Activated CD4-positive, alpha-beta T cell treated with anti-CD3 and anti-CD28 coated beads for 36 hours (primary cell): ENCODE results near the gene UTP14C. TPM values are rescaled to one million over a fixed set of nuclear protein-coding genes. Genes with fewer than 3 reads are reported as not detected.
"Not testable (repeated sequence)": the region's sequence is repeated elsewhere in the genome, so short reads cannot be mapped to it uniquely, and the experiment has no call there.

Experiments
- ATAC-seq: fragments of 200-7000 bp; cut with Tn5 transposase; one replicate; pipeline ENCODE4 v1.10.0; 2021; ENCODE audit warnings: mild to moderate bottlenecking, moderate library complexity
- CTCF ChIA-PET: fragments of 350-600 bp; sonication (Branson Sonifier 250); formaldehyde crosslinking; loops from one replicate; lab custom pipeline; 2021; ENCODE audit warnings: antibody characterized with exemption; lab: Charles Lee
- POLR2A ChIA-PET: fragments of 350-600 bp; sonication (Branson Sonifier 250); formaldehyde crosslinking; loops from one replicate; lab custom pipeline; 2021; ENCODE audit warnings: antibody characterized with exemption, inconsistent platforms; lab: Charles Lee
- DNase-seq: peaks from one replicate; pipeline ENCODE4 v3.0.0-alpha.2; 2020
- H3K27ac Mint-ChIP-seq: one replicate; pipeline ENCODE4 v1.8.0; 2021; ENCODE audit warnings: mixed read lengths
- H3K27me3 Mint-ChIP-seq: one replicate; pipeline ENCODE4 v1.8.0; 2021; ENCODE audit warnings: mixed read lengths
- H3K36me3 Mint-ChIP-seq: one replicate; pipeline ENCODE4 v1.8.0; 2021; ENCODE audit warnings: low read depth, mixed read lengths
- H3K4me1 Mint-ChIP-seq: one replicate; pipeline ENCODE4 v1.8.0; 2021; ENCODE audit warnings: mixed read lengths
- H3K4me3 Mint-ChIP-seq: one replicate; pipeline ENCODE4 v1.8.0; 2021; ENCODE audit warnings: mild to moderate bottlenecking, moderate library complexity, mixed read lengths
- H3K9me3 Mint-ChIP-seq: one replicate; pipeline ENCODE4 v1.8.0; 2021; ENCODE audit warnings: low read depth, mixed read lengths
- intact Hi-C, 2 experiments: fragments of 100-400 bp; cut with DNase I in 1 of 2; cut with micrococcal nuclease in 1 of 2; formaldehyde crosslinking; loops; one replicate each; pipeline versions ENCODE4 v1.14.2 to v1.15.1; 2022 to 2024; cut with DNase I, micrococcal nuclease
- total RNA-seq, 2 experiments: library from RNA; stranded (reverse); gene quantifications; one replicate each; pipeline ENCODE4 v1.2.3, GENCODE V29; 2021

UTP14C gene
- total RNA-seq, 2 experiments from 2014 or later, result 6.1 to 7.6 TPM

GRCh38 chr13:52022356-52022755 lies 2.1 kb upstream of the UTP14C start:
- Mint-ChIP-seq H3K27ac (no peak overlapping the region), H3K4me1 (peaks cover 18% of the 10 kb centered on the region), H3K9me3 (peaks cover 8% of the 10 kb centered on the region), H3K27me3 (no peaks in the 10 kb centered on the region), H3K36me3 (peaks cover 68% of the 10 kb centered on the region), H3K4me3 (no peak overlapping the region)
- ATAC-seq (no peak), DNase-seq (no peak)
- ChIA-PET POLR2A (no interaction called here), CTCF (no interaction called here)
- intact Hi-C loops, result no loop called here

GRCh38 chr13:52025475-52026245 lies 1.2 kb downstream of the UTP14C start:
- peak overlapping the region; percentile 11 for H3K27ac Mint-ChIP-seq
- H3K9me3 Mint-ChIP-seq, result peaks cover 12% of the 10 kb centered on the region
- no peak overlapping the region for H3K4me3 Mint-ChIP-seq
- DNase-seq (no peak), ATAC-seq (no peak)
- ChIA-PET POLR2A (no interaction called here), CTCF (interaction anchor here (0.6 kb wide), 1 partner anchor 204 kb away, joined by 3 read pairs; no protein-coding TSS in a partner anchor)
- intact Hi-C loops, result no loop called here
- H3K4me1 Mint-ChIP-seq, result peaks cover 15% of the 10 kb centered on the region
- peaks cover 80% of the 10 kb centered on the region for H3K36me3 Mint-ChIP-seq
- no peaks in the 10 kb centered on the region for H3K27me3 Mint-ChIP-seq

GRCh38 chr13:52026246-52026626 lies 1.7 kb downstream of the UTP14C start:
- Mint-ChIP-seq H3K4me3 (no peak overlapping the region), H3K9me3 (peaks cover 14% of the 10 kb centered on the region), H3K4me1 (peaks cover 15% of the 10 kb centered on the region), H3K27ac (peak overlapping the region; percentile 11), H3K36me3 (peaks cover 78% of the 10 kb centered on the region), H3K27me3 (no peaks in the 10 kb centered on the region)
- intact Hi-C loops, result no loop called here
- no peak for ATAC-seq
- DNase-seq, result no peak
- ChIA-PET CTCF (interaction anchor here (0.6 kb wide), 1 partner anchor 204 kb away, joined by 3 read pairs; no protein-coding TSS in a partner anchor), POLR2A (no interaction called here)

- no peak for DNase-seq
- ChIA-PET POLR2A (no interaction called here), CTCF (no interaction called here)
- Mint-ChIP-seq H3K9me3 (peaks cover 14% of the 10 kb centered on the region), H3K27me3 (no peaks in the 10 kb centered on the region), H3K36me3 (peaks cover 67% of the 10 kb centered on the region), H3K4me1 (peaks cover 15% of the 10 kb centered on the region), H3K27ac (no peak overlapping the region), H3K4me3 (no peak overlapping the region)
- ATAC-seq, result no peak
- intact Hi-C loops, result no loop called here
These were observed 3.3 kb downstream of the UTP14C start for GRCh38 chr13:52027832-52028231.

- H3K27ac Mint-ChIP-seq, result no peak overlapping the region
- intact Hi-C loops, result no loop called here
- CTCF ChIA-PET, result interaction anchor here (0.5 kb wide), 1 partner anchor 54 kb away, joined by 3 read pairs; no protein-coding TSS in a partner anchor
- peaks cover 57% of the 10 kb centered on the region for H3K36me3 Mint-ChIP-seq
- DNase-seq (no peak), ATAC-seq (no peak)
- H3K4me3 Mint-ChIP-seq, result no peak overlapping the region
- no peaks in the 10 kb centered on the region for H3K27me3 Mint-ChIP-seq
- H3K4me1 Mint-ChIP-seq, result peaks cover 15% of the 10 kb centered on the region
- POLR2A ChIA-PET, result no interaction called here
- peaks cover 14% of the 10 kb centered on the region for H3K9me3 Mint-ChIP-seq
These were observed 5.1 kb downstream of the UTP14C start for GRCh38 chr13:52029569-52029968.

- DNase-seq, ATAC-seq, H3K27ac Mint-ChIP-seq, H3K27me3 Mint-ChIP-seq, intact Hi-C loops, POLR2A ChIA-PET, H3K4me3 Mint-ChIP-seq: not testable (repeated sequence)
- Mint-ChIP-seq H3K9me3 (peaks cover 14% of the 10 kb centered on the region), H3K36me3 (peaks cover 53% of the 10 kb centered on the region), H3K4me1 (peaks cover 15% of the 10 kb centered on the region)
- CTCF ChIA-PET, result interaction anchor here (0.6 kb wide), 1 partner anchor 127 kb away, joined by 3 read pairs; no protein-coding TSS in a partner anchor
These were observed 5.9 kb downstream of the UTP14C start for GRCh38 chr13:52030401-52030800.

GRCh38 chr13:52033039-52033438 lies 8.5 kb downstream of the UTP14C start:
- peaks cover 28% of the 10 kb centered on the region for H3K36me3 Mint-ChIP-seq
- POLR2A ChIA-PET, result no interaction called here
- H3K27ac Mint-ChIP-seq, result no peak overlapping the region

GRCh38 chr13:52034616-52035226 lies 10.2 kb downstream of the UTP14C start:
- H3K27ac Mint-ChIP-seq, result no peak overlapping the region
- ATAC-seq, result no peak
- no peak overlapping the region for H3K4me3 Mint-ChIP-seq
- H3K4me1 Mint-ChIP-seq, result no peaks in the 10 kb centered on the region
- H3K9me3 Mint-ChIP-seq, result peaks cover 2% of the 10 kb centered on the region
- no peaks in the 10 kb centered on the region for H3K27me3 Mint-ChIP-seq
- intact Hi-C loops, result no loop called here
- CTCF ChIA-PET, result no interaction called here
- POLR2A ChIA-PET, result interaction anchor here (0.6 kb wide), 1 partner anchor 49 kb away, joined by 3 read pairs; no protein-coding TSS in a partner anchor
- DNase-seq, result no peak
- H3K36me3 Mint-ChIP-seq, result peaks cover 13% of the 10 kb centered on the region

More at GRCh38 chr13:52033039-52033438, 8.5 kb downstream of the UTP14C start:
- H3K27me3 Mint-ChIP-seq, result no peaks in the 10 kb centered on the region
- DNase-seq (no peak), ATAC-seq (no peak)
- peaks cover 6% of the 10 kb centered on the region for H3K9me3 Mint-ChIP-seq
- no peaks in the 10 kb centered on the region for H3K4me1 Mint-ChIP-seq
- intact Hi-C loops, result no loop called here
- CTCF ChIA-PET, result interaction anchor here (0.5 to 1.2 kb wide), 2 partner anchors 69 to 415 kb away, joined by 4 read pairs; no protein-coding TSS in a partner anchor
- no peak overlapping the region for H3K4me3 Mint-ChIP-seq

GRCh38 chr13:52036037-52036436 lies 11.5 kb downstream of the UTP14C start:
- no peaks in the 10 kb centered on the region for H3K27me3 Mint-ChIP-seq
- peaks cover 5% of the 10 kb centered on the region for H3K36me3 Mint-ChIP-seq
- POLR2A ChIA-PET, result no interaction called here
- intact Hi-C loops, result no loop called here
- no peak for DNase-seq
- ATAC-seq, result no peak
- CTCF ChIA-PET, result no interaction called here
- H3K4me1 Mint-ChIP-seq, result no peaks in the 10 kb centered on the region
- no peak overlapping the region for H3K4me3 Mint-ChIP-seq
- H3K9me3 Mint-ChIP-seq, result peaks cover 2% of the 10 kb centered on the region
- H3K27ac Mint-ChIP-seq, result no peak overlapping the region

- intact Hi-C loops, result no loop called here
- H3K4me3 Mint-ChIP-seq, result no peak overlapping the region
- peaks cover 6% of the 10 kb centered on the region for H3K9me3 Mint-ChIP-seq
- no peaks in the 10 kb centered on the region for H3K4me1 Mint-ChIP-seq
- POLR2A ChIA-PET, result no interaction called here
- H3K27ac Mint-ChIP-seq, result no peak overlapping the region
- H3K27me3 Mint-ChIP-seq, result no peaks in the 10 kb centered on the region
- ATAC-seq (no peak), DNase-seq (no peak)
- CTCF ChIA-PET, result no interaction called here
- H3K36me3 Mint-ChIP-seq, result peaks cover 4% of the 10 kb centered on the region
These were observed 19.2 kb downstream of the UTP14C start for GRCh38 chr13:52043675-52044074.

- no peaks in the 10 kb centered on the region for H3K4me1 Mint-ChIP-seq
- ChIA-PET POLR2A (no interaction called here), CTCF (no interaction called here)
- peaks cover 3% of the 10 kb centered on the region for H3K36me3 Mint-ChIP-seq
- intact Hi-C loops, result no loop called here
- peaks cover 4% of the 10 kb centered on the region for H3K9me3 Mint-ChIP-seq
- H3K27me3 Mint-ChIP-seq, result peaks cover 2% of the 10 kb centered on the region
- DNase-seq (no peak), ATAC-seq (no peak)
- H3K27ac Mint-ChIP-seq, result no peak overlapping the region
- no peak overlapping the region for H3K4me3 Mint-ChIP-seq
These were observed 23.0 kb downstream of the UTP14C start for GRCh38 chr13:52047463-52047862.
